Measurements from ENCODE around the gene ERF.

DNA sequence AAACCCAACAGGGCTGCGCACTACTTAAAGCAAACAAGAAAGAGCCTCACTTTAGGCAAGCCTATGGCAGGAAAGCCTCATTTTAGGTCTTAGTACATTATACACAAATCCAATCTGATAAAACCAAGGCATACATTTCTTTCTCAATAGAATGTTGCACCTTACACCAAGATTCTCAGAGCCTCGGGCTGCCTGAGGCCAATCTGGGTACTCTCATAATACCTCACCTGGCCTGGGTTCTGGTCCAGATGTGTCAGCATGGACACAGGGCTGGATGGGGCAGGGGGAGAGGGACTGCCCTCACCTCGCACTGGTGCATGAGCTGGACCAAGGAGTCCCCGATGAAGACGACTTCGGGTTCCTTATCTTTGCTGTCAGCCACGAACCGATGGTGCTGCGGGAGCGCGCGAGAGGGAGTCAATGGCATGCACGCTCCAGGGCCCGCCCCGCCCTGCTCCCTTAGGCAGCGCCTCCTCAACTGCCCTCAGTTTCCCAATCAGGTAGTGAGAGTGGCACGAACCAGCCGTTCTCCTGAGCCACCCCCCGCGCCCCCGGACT, 46.8 kb upstream of the ERF start, which contains the start of gene PRR19:
- TF ChIP-seq, protein P1, sequence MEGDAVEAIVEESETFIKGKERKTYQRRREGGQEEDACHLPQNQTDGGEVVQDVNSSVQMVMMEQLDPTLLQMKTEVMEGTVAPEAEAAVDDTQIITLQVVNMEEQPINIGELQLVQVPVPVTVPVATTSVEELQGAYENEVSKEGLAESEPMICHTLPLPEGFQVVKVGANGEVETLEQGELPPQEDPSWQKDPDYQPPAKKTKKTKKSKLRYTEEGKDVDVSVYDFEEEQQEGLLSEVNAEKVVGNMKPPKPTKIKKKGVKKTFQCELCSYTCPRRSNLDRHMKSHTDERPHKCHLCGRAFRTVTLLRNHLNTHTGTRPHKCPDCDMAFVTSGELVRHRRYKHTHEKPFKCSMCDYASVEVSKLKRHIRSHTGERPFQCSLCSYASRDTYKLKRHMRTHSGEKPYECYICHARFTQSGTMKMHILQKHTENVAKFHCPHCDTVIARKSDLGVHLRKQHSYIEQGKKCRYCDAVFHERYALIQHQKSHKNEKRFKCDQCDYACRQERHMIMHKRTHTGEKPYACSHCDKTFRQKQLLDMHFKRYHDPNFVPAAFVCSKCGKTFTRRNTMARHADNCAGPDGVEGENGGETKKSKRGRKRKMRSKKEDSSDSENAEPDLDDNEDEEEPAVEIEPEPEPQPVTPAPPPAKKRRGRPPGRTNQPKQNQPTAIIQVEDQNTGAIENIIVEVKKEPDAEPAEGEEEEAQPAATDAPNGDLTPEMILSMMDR (IDR thresholded peaks at IDR 0.05; ENCODE audit: poor library complexity), result no peak
- TF ChIP-seq EZH2 (IDR thresholded peaks at IDR 0.05; ENCODE audit: borderline replicate concordance), result no peak
